Mucosa of stomach (tissue), 1 donor: ENCODE results near the gene AVPR2.

Experiments
- H3K27me3 ChIP-seq: one replicate; pipeline ENCODE4 v1.7.0; 2013; ENCODE audit warnings: mild to moderate bottlenecking, low read length; ENCODE audit not compliant: control insufficient read depth, insufficient read depth
- H3K36me3 ChIP-seq: one replicate; pipeline ENCODE4 v1.7.0; 2013; ENCODE audit warnings: low read length; ENCODE audit not compliant: control insufficient read depth, insufficient read depth
- H3K4me1 ChIP-seq: one replicate; pipeline ENCODE4 v1.7.0; 2013; ENCODE audit warnings: mild to moderate bottlenecking, low read length; ENCODE audit not compliant: control insufficient read depth, insufficient read depth
- H3K4me3 ChIP-seq: one replicate; pipeline ENCODE4 v1.7.0; 2013; ENCODE audit warnings: low read length
- H3K9ac ChIP-seq: one replicate; pipeline ENCODE4 v1.7.0; 2013; ENCODE audit warnings: mild to moderate bottlenecking, low read length, moderate library complexity
- H3K9me3 ChIP-seq: one replicate; pipeline ENCODE4 v1.7.0; 2013; ENCODE audit warnings: mild to moderate bottlenecking, low read length, moderate library complexity; ENCODE audit not compliant: control insufficient read depth
- donor health status: Pancreatic carcinoma.

The AVPR2 gene

GRCh38 chrX:153900831-153901752, 3.4 kb upstream of the AVPR2 start:
- Histone ChIP-seq H3K4me1 (no peaks in the 10 kb centered on the region), H3K27me3 (no peaks in the 10 kb centered on the region), H3K9ac (no peak overlapping the region)

DNA sequence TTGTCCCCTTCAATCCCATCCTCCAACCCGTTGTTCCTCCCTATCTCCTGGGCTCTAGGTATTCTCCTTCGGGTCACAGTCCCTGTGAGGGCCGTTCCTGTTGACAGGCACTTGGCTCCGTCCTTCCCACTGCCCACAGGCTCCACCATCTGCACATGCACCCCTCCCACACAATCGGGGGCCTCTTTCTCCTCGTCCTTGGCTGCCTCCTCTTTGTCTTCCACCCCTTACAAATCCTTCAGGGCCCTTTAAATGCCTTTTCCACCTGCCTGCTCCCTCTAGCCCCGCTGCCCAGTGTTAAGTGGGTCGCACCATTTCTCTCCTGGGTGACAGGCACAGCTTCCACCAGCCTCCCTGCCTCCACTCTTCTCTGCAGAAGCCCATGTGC, 2.7 kb upstream of the AVPR2 start:
- Histone ChIP-seq H3K9me3 (no peaks in the 10 kb centered on the region), H3K4me1 (no peaks in the 10 kb centered on the region), H3K36me3 (no peaks in the 10 kb centered on the region), H3K27me3 (no peaks in the 10 kb centered on the region), H3K9ac (no peak overlapping the region), H3K4me3 (no peak overlapping the region)

More at GRCh38 chrX:153900831-153901752, 3.4 kb upstream of the AVPR2 start:
- no peaks in the 10 kb centered on the region for H3K9me3 ChIP-seq
- no peaks in the 10 kb centered on the region for H3K36me3 ChIP-seq
- H3K4me3 ChIP-seq, result no peak overlapping the region

- H3K27me3 ChIP-seq, result no peaks in the 10 kb centered on the region
- no peak overlapping the region for H3K4me3 ChIP-seq
- H3K36me3 ChIP-seq, result no peaks in the 10 kb centered on the region
- H3K9ac ChIP-seq, result no peak overlapping the region
- no peaks in the 10 kb centered on the region for H3K9me3 ChIP-seq
- H3K4me1 ChIP-seq, result no peaks in the 10 kb centered on the region
Observed at GRCh38 chrX:153902385-153902784, 2.1 kb upstream of the AVPR2 start.

DNA sequence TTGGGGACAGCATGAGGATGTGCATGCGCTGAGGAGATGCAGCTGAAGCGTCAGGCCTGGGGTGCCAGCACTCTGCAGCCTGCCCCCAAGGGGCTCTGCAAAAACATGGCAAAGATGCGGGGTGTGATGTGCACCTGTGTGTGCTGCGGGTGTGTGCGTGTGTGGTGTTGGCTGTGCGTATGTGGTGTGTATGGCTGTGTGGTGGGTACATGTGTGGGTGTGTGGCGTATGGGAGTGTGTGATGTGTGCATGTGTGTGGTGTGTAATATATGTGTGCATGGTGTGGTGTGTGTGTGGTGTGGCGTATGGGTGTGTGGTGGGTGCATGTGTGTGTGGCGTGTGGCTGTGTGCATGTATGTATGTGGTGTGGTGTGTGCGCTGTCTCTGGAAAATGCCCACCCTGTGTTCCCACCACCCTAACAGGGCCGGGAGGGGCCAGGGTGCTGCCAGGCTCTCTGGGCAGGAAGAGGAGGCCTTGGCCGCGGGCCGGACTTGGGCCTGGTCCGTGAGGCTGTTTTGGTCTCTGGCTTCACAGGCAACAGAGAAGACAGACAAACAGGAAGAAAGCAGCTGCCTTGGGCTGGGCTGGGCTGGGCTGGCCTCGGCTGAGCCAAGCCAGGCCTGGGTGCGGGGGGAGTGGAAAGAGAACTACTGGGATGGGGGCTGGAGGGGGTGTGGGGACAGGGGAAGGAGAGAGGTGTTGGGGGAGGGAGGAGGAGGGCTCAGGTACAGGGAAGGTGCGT, 1.1 kb upstream of the AVPR2 start:
- Histone ChIP-seq H3K36me3 (no peaks in the 10 kb centered on the region), H3K4me1 (no peaks in the 10 kb centered on the region), H3K9me3 (no peaks in the 10 kb centered on the region), H3K27me3 (no peaks in the 10 kb centered on the region), H3K9ac (no peak overlapping the region), H3K4me3 (no peak overlapping the region)

DNA sequence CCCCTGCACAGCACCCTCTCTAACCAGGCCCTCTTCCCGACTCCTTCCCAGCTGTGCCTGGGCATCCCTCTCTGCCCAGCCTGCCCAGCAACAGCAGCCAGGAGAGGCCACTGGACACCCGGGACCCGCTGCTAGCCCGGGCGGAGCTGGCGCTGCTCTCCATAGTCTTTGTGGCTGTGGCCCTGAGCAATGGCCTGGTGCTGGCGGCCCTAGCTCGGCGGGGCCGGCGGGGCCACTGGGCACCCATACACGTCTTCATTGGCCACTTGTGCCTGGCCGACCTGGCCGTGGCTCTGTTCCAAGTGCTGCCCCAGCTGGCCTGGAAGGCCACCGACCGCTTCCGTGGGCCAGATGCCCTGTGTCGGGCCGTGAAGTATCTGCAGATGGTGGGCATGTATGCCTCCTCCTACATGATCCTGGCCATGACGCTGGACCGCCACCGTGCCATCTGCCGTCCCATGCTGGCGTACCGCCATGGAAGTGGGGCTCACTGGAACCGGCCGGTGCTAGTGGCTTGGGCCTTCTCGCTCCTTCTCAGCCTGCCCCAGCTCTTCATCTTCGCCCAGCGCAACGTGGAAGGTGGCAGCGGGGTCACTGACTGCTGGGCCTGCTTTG, 1.1 kb downstream of the AVPR2 start:
- H3K4me3 ChIP-seq, result no peak overlapping the region

DNA sequence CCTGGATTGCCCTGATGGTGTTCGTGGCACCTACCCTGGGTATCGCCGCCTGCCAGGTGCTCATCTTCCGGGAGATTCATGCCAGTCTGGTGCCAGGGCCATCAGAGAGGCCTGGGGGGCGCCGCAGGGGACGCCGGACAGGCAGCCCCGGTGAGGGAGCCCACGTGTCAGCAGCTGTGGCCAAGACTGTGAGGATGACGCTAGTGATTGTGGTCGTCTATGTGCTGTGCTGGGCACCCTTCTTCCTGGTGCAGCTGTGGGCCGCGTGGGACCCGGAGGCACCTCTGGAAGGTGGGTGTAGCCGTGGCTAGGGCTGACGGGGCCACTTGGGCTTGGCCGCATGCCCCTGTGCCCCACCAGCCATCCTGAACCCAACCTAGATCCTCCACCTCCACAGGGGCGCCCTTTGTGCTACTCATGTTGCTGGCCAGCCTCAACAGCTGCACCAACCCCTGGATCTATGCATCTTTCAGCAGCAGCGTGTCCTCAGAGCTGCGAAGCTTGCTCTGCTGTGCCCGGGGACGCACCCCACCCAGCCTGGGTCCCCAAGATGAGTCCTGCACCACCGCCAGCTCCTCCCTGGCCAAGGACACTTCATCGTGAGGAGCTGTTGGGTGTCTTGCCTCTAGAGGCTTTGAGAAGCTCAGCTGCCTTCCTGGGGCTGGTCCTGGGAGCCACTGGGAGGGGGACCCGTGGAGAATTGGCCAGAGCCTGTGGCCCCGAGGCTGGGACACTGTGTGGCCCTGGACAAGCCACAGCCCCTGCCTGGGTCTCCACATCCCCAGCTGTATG, 1.8 kb downstream of the AVPR2 start:
- H3K36me3 ChIP-seq, result no peaks in the 10 kb centered on the region
- no peak overlapping the region for H3K9ac ChIP-seq
- no peaks in the 10 kb centered on the region for H3K9me3 ChIP-seq
- no peaks in the 10 kb centered on the region for H3K27me3 ChIP-seq
- no peak overlapping the region for H3K4me3 ChIP-seq
- no peaks in the 10 kb centered on the region for H3K4me1 ChIP-seq

More for the DNA sequence above, 1.1 kb downstream of the AVPR2 start:
- Histone ChIP-seq H3K9me3 (no peaks in the 10 kb centered on the region), H3K36me3 (no peaks in the 10 kb centered on the region), H3K9ac (no peak overlapping the region), H3K27me3 (no peaks in the 10 kb centered on the region), H3K4me1 (no peaks in the 10 kb centered on the region)

DNA sequence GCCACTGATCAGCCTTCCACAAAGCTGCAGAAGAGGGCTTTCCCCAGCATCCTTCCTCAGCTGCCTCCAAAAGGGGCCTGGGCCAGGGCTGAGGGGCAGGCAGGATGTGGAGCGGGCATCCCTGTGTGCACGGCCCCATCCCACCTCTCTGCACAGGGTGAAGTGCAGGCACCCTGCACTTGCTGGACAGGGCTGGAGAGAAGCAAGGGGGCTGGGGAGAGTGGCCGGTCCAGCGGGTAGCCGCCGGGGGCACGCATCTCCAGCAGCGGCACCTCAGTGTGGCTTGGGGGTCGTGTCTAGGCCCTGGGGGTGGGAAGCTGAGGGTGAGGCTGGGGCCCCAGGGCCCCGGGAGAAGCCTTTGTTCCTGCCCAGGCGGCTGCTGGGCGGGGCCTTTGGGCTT, 3.0 kb downstream of the AVPR2 start:
- Histone ChIP-seq H3K9ac (no peak overlapping the region), H3K4me1 (no peaks in the 10 kb centered on the region), H3K36me3 (no peaks in the 10 kb centered on the region), H3K4me3 (no peak overlapping the region), H3K27me3 (no peaks in the 10 kb centered on the region), H3K9me3 (no peaks in the 10 kb centered on the region)

DNA sequence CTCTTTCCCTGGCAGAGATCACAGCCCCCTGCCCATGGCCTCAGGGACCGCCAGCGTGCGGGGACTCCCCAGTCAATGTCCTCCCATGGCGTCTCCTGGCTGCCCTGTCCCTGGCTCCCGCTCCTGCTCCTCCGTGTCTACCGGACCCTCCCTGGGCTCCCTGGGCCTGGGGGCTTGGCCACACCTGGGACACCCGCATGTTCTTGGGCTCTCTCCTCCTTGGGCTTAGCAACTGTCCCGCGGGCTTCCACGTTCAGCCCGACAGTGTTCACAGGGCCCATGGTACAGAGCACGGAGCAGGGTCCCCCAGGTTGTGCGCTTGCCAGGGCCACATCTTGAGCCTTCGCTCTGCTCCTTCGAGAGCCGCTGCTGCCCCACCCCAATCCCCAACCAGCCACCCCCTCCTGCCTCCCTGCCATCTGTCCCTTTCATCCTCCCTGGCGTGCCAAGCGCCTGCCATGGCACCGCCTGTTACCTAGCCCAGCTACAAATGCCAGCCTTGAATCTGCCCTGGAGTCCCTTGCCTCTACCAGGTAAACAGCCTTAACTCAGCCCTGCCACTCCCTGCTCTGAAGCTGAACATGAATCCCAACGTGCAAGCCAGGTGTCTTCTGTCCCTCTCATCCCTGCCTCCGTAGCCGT, 3.9 kb downstream of the AVPR2 start:
- H3K4me3 ChIP-seq, result no peak overlapping the region
- no peaks in the 10 kb centered on the region for H3K36me3 ChIP-seq
- H3K27me3 ChIP-seq, result no peaks in the 10 kb centered on the region
- no peak overlapping the region for H3K9ac ChIP-seq
- H3K9me3 ChIP-seq, result no peaks in the 10 kb centered on the region
- H3K4me1 ChIP-seq, result no peaks in the 10 kb centered on the region

- no peaks in the 10 kb centered on the region for H3K36me3 ChIP-seq
- no peaks in the 10 kb centered on the region for H3K9me3 ChIP-seq
- H3K27me3 ChIP-seq, result no peaks in the 10 kb centered on the region
- H3K4me3 ChIP-seq, result no peak overlapping the region
- no peaks in the 10 kb centered on the region for H3K4me1 ChIP-seq
- H3K9ac ChIP-seq, result no peak overlapping the region
Observed at GRCh38 chrX:153909024-153909979, 4.8 kb downstream of the AVPR2 start.

- H3K27me3 ChIP-seq, result no peaks in the 10 kb centered on the region
- H3K4me3 ChIP-seq, result no peak overlapping the region
- no peaks in the 10 kb centered on the region for H3K36me3 ChIP-seq
- no peak overlapping the region for H3K9ac ChIP-seq
- no peaks in the 10 kb centered on the region for H3K9me3 ChIP-seq
- H3K4me1 ChIP-seq, result no peaks in the 10 kb centered on the region
Observed at GRCh38 chrX:153909980-153910360, 5.5 kb downstream of the AVPR2 start.
